Activated CD8-positive, alpha-beta memory T cell treated with anti-CD3 and anti-CD28 coated beads, Interleukin-2, amount 50 U/mL, for 1 hour (primary cell): ENCODE measurements around the gene FFAR1.
"Not testable (repeated sequence)": the region's sequence is repeated elsewhere in the genome, so short reads cannot be mapped to it uniquely, and the experiment has no call there.

Experiments
- DNase-seq: peaks from one replicate; pipeline ENCODE4 v3.0.0-alpha.2; 2020; ENCODE audit errors: extremely low read depth

FFAR1 gene

GRCh38 chr19:35362261-35363000 lies 14.7 kb downstream of the FFAR1 start:
- DNase-seq = no peak

GRCh38 chr19:35363001-35363590 lies 15.4 kb downstream of the FFAR1 start:
- DNase-seq = no peak

- DNase-seq = no peak
Measured at GRCh38 chr19:35363711-35364425, 16.2 kb downstream of the FFAR1 start.

- DNase-seq = no peak
Measured at GRCh38 chr19:35365303-35365702, 17.6 kb downstream of the FFAR1 start.

GRCh38 chr19:35368378-35368777 lies 20.7 kb downstream of the FFAR1 start:
- DNase-seq = no peak

- DNase-seq = no peak
Measured at GRCh38 chr19:35369522-35369921, 21.8 kb downstream of the FFAR1 start.

GRCh38 chr19:35370722-35371121 lies 23.0 kb downstream of the FFAR1 start, which contains the start of gene GPR42:
TSS of gene GPR42 (plus strand) at chr19:35371068. CDS start at chr19:35371360, 292 bp downstream.
- DNase-seq = no peak

- DNase-seq = no peak
Measured at GRCh38 chr19:35373492-35373891, 25.8 kb downstream of the FFAR1 start.

- not testable (repeated sequence) for DNase-seq
Measured at GRCh38 chr19:35374031-35374430, 26.3 kb downstream of the FFAR1 start.

- DNase-seq = no peak
Measured at GRCh38 chr19:35375505-35376307, 28.0 kb downstream of the FFAR1 start.

- no peak for DNase-seq
Measured at GRCh38 chr19:35377656-35378055, 30.0 kb downstream of the FFAR1 start.

- no peak for DNase-seq
Measured at GRCh38 chr19:35378356-35378755, 30.7 kb downstream of the FFAR1 start.

- not testable (repeated sequence) for DNase-seq
Measured at GRCh38 chr19:35379545-35379944, 31.8 kb downstream of the FFAR1 start.

GRCh38 chr19:35379992-35380391 lies 32.3 kb downstream of the FFAR1 start:
- no peak for DNase-seq

- DNase-seq = no peak
Measured at GRCh38 chr19:35380450-35381124, 32.9 kb downstream of the FFAR1 start.

GRCh38 chr19:35381318-35381717 lies 33.6 kb downstream of the FFAR1 start:
- no peak for DNase-seq

GRCh38 chr19:35381926-35382325 lies 34.2 kb downstream of the FFAR1 start:
- DNase-seq = no peak

- no peak for DNase-seq
Measured at GRCh38 chr19:35383536-35383935, 35.8 kb downstream of the FFAR1 start.

GRCh38 chr19:35388277-35389054 lies 40.8 kb downstream of the FFAR1 start:
- DNase-seq = no peak

- DNase-seq = no peak
Measured at GRCh38 chr19:35389192-35389861, 41.6 kb downstream of the FFAR1 start.
